Mesenchymal stem cell (in vitro differentiated cells and primary cell): ENCODE results near the gene PAPOLG.

Source experiments
- DNase-seq: peaks from one replicate; pipeline ENCODE4 v3.0.0-alpha.2; 2013
- H2AFZ ChIP-seq: one replicate; pipeline ENCODE4 v1.6.1; 2013; ENCODE audit warnings: low read depth, mild to moderate bottlenecking, control low read depth, inconsistent platforms, low read length, moderate library complexity
- H2AK5ac ChIP-seq: 2 replicates; pipeline ENCODE4 v1.6.1; 2013; ENCODE audit warnings: low read length, moderate library complexity, mild to moderate bottlenecking, inconsistent platforms; ENCODE audit not compliant: severe bottlenecking
- H2BK120ac ChIP-seq: one replicate; pipeline ENCODE4 v1.6.1; 2013; ENCODE audit warnings: low read depth, mild to moderate bottlenecking, inconsistent platforms, low read length, moderate library complexity
- H2BK12ac ChIP-seq, 2 experiments: one replicate each; pipeline ENCODE4 v1.6.1; 2013; ENCODE audit warnings: inconsistent platforms in 2 of 2, low read length in 2 of 2, mild to moderate bottlenecking in 2 of 2, moderate library complexity in 2 of 2, control low read depth in 1 of 2
- H2BK15ac ChIP-seq: one replicate; pipeline ENCODE4 v1.6.1; 2013; ENCODE audit warnings: mild to moderate bottlenecking, low read depth, inconsistent platforms; ENCODE audit not compliant: poor library complexity, severe bottlenecking
- H2BK5ac ChIP-seq: 2 replicates; pipeline ENCODE4 v1.6.1; 2013; ENCODE audit warnings: low read depth, mild to moderate bottlenecking, low read length, control low read depth, inconsistent platforms; ENCODE audit not compliant: poor library complexity, severe bottlenecking
- H3K14ac ChIP-seq, 2 experiments: one replicate each; pipeline ENCODE4 v1.6.1; 2013; ENCODE audit warnings: inconsistent platforms in 2 of 2, low read length in 2 of 2, control low read depth in 1 of 2, mild to moderate bottlenecking in 1 of 2, moderate library complexity in 1 of 2
- H3K18ac ChIP-seq, 2 experiments: one replicate each; pipeline ENCODE4 v1.6.1; 2013; ENCODE audit warnings: inconsistent platforms in 2 of 2, low read length in 2 of 2, control low read depth in 1 of 2, low read depth in 1 of 2, mild to moderate bottlenecking in 1 of 2
- H3K23ac ChIP-seq, 2 experiments: one replicate each; pipeline ENCODE4 v1.6.1; 2013; ENCODE audit warnings: inconsistent platforms in 2 of 2, low read length in 2 of 2, mild to moderate bottlenecking in 2 of 2, moderate library complexity in 2 of 2, control low read depth in 1 of 2
- H3K27ac ChIP-seq: 2 replicates; pipeline ENCODE4 v1.5.1; 2013; ENCODE audit warnings: mild to moderate bottlenecking, moderate library complexity, low read length, control low read depth, inconsistent platforms; ENCODE audit not compliant: poor library complexity, severe bottlenecking
- H3K27me3 ChIP-seq, 2 experiments: 2 replicates each; pipeline versions ENCODE4 v1.6.1 to v1.7.0; 2013; ENCODE audit warnings: low read length in 2 of 2, mild to moderate bottlenecking in 2 of 2, moderate library complexity in 2 of 2, control low read depth in 1 of 2, inconsistent platforms in 1 of 2; ENCODE audit not compliant: control insufficient read depth in 1 of 2, insufficient read depth in 1 of 2
- H3K36me3 ChIP-seq, 2 experiments: 2 replicates each; pipeline versions ENCODE4 v1.6.1 to v1.7.0; 2013; ENCODE audit warnings: low read length in 2 of 2, control low read depth in 1 of 2, inconsistent platforms in 1 of 2, low read depth in 1 of 2, mild to moderate bottlenecking in 1 of 2; ENCODE audit not compliant: insufficient read depth in 2 of 2, control insufficient read depth in 1 of 2
- H3K4ac ChIP-seq, 2 experiments: one replicate each; pipeline ENCODE4 v1.6.1; 2013; ENCODE audit warnings: inconsistent platforms in 2 of 2, low read length in 2 of 2, mild to moderate bottlenecking in 2 of 2, moderate library complexity in 2 of 2, control low read depth in 1 of 2, low read depth in 1 of 2
- H3K4me1 ChIP-seq: 2 replicates; pipeline ENCODE4 v1.6.1; 2013; ENCODE audit warnings: low read depth, low read length, control low read depth; ENCODE audit not compliant: control insufficient read depth, insufficient read depth
- H3K4me2 ChIP-seq: 2 replicates; pipeline ENCODE4 v1.6.1; 2013; ENCODE audit warnings: low read length, mild to moderate bottlenecking, inconsistent platforms; ENCODE audit not compliant: poor library complexity, severe bottlenecking
- H3K4me3 ChIP-seq, 2 experiments: 2 replicates each; pipeline versions ENCODE4 v1.5.1 to v1.7.0; 2013; ENCODE audit warnings: low read length in 2 of 2, mild to moderate bottlenecking in 2 of 2, control low read depth in 1 of 2, low read depth in 1 of 2; ENCODE audit not compliant: insufficient read depth in 1 of 2
- H3K79me1 ChIP-seq: replicated peaks from 2 replicates; pipeline ENCODE4 v1.6.1; 2013; ENCODE audit warnings: mild to moderate bottlenecking, control low read depth, low read length, inconsistent platforms; ENCODE audit not compliant: poor library complexity, severe bottlenecking
- H3K9ac ChIP-seq: 2 replicates; pipeline ENCODE4 v1.7.0; 2013; ENCODE audit warnings: mild to moderate bottlenecking, low read length, moderate library complexity
- H3K9me3 ChIP-seq: 2 replicates; pipeline ENCODE4 v1.7.0; 2013; ENCODE audit warnings: mild to moderate bottlenecking, low read length; ENCODE audit not compliant: control insufficient read depth
- H4K8ac ChIP-seq: one replicate; pipeline ENCODE4 v1.6.1; 2013; ENCODE audit warnings: inconsistent platforms, mild to moderate bottlenecking, low read length, moderate library complexity
- H4K91ac ChIP-seq: one replicate; pipeline ENCODE4 v1.6.1; 2013; ENCODE audit warnings: mild to moderate bottlenecking, low read length, inconsistent platforms
- WGBS: methylation state at CpG from one replicate; pipeline ENCODE4 v1.1.7; 2013; ENCODE audit warnings: mixed read lengths; 5-methylcytosine and 5-hydroxymethylcytosine counted together

Gene PAPOLG

GRCh38 chr2:60819155-60819862 is 63.2 kb downstream of the PAPOLG start:
- Histone ChIP-seq H3K27me3 (peaks cover 0 to 42% of the 10 kb centered on the region in 2 experiments), H2AK5ac (no peak overlapping the region), H3K14ac (no peak overlapping the region), H4K91ac (no peak overlapping the region), H2BK15ac (no peak overlapping the region), H3K4me3 (no peak overlapping the region), H3K27ac (no peak overlapping the region), H3K23ac (no peak overlapping the region), H3K9me3 (no peaks in the 10 kb centered on the region), H2BK120ac (no peak overlapping the region), H3K18ac (no peak overlapping the region), H3K4ac (no peak overlapping the region), H3K9ac (no peak overlapping the region), H2BK5ac (no peak overlapping the region), H2AFZ (no peak overlapping the region), H3K4me1 (no peaks in the 10 kb centered on the region), H3K79me1 (no peaks in the 10 kb centered on the region), H3K36me3 (no peaks in the 10 kb centered on the region), H4K8ac (no peak overlapping the region), H3K4me2 (no peak overlapping the region), H2BK12ac (no peak overlapping the region)
- no peak for DNase-seq
- 86% methylated on average over 15 of the region's 15 CpGs for WGBS

- H3K9ac ChIP-seq: no peak overlapping the region
- H2AFZ ChIP-seq: no peak overlapping the region
- H3K79me1 ChIP-seq: no peaks in the 10 kb centered on the region
- no peaks in the 10 kb centered on the region for H3K36me3 ChIP-seq
- H3K4me1 ChIP-seq: no peaks in the 10 kb centered on the region
- no peak overlapping the region for H2AK5ac ChIP-seq
- no peak overlapping the region for H3K23ac ChIP-seq
- H3K4me2 ChIP-seq: no peak overlapping the region
- no peaks in the 10 kb centered on the region for H3K9me3 ChIP-seq
- DNase-seq: no peak
- H3K18ac ChIP-seq: no peak overlapping the region
- no peak overlapping the region for H4K91ac ChIP-seq
- no peak overlapping the region for H3K4ac ChIP-seq
- no peak overlapping the region for H2BK15ac ChIP-seq
- H4K8ac ChIP-seq: no peak overlapping the region
- no peak overlapping the region for H2BK5ac ChIP-seq
- no peak overlapping the region for H2BK120ac ChIP-seq
- WGBS: 91% methylated on average over 12 of the region's 13 CpGs
- no peak overlapping the region for H3K4me3 ChIP-seq
- H3K27ac ChIP-seq: no peak overlapping the region
- H2BK12ac ChIP-seq: no peak overlapping the region
- no peak overlapping the region for H3K14ac ChIP-seq
- peaks cover 2 to 40% of the 10 kb centered on the region in 2 experiments for H3K27me3 ChIP-seq
Measured at GRCh38 chr2:60819936-60820335, 63.9 kb downstream of the PAPOLG start.

- H2BK15ac ChIP-seq: no peak overlapping the region
- H4K8ac ChIP-seq: no peak overlapping the region
- H3K4me1 ChIP-seq: no peaks in the 10 kb centered on the region
- no peaks in the 10 kb centered on the region for H3K79me1 ChIP-seq
- 67% methylated on average over 6 of the region's 12 CpGs for WGBS
- no peak overlapping the region for H3K4me2 ChIP-seq
- H3K14ac ChIP-seq: no peak overlapping the region
- H3K9me3 ChIP-seq: no peaks in the 10 kb centered on the region
- H2AK5ac ChIP-seq: no peak overlapping the region
- no peaks in the 10 kb centered on the region for H3K36me3 ChIP-seq
- no peak overlapping the region for H2AFZ ChIP-seq
- H3K18ac ChIP-seq: no peak overlapping the region
- no peak overlapping the region for H4K91ac ChIP-seq
- H3K23ac ChIP-seq: no peak overlapping the region
- DNase-seq: no peak
- H3K27me3 ChIP-seq: peaks cover 3 to 35% of the 10 kb centered on the region in 2 experiments
- H3K9ac ChIP-seq: no peak overlapping the region
- no peak overlapping the region for H3K4me3 ChIP-seq
- H3K4ac ChIP-seq: no peak overlapping the region
- H2BK12ac ChIP-seq: no peak overlapping the region
- no peak overlapping the region for H2BK5ac ChIP-seq
- no peak overlapping the region for H3K27ac ChIP-seq
- no peak overlapping the region for H2BK120ac ChIP-seq
Measured at GRCh38 chr2:60820416-60821132, 64.5 kb downstream of the PAPOLG start.

- Histone ChIP-seq H2BK120ac (no peak overlapping the region), H3K23ac (no peak overlapping the region), H3K79me1 (no peaks in the 10 kb centered on the region), H3K4me2 (no peak overlapping the region), H2BK12ac (no peak overlapping the region), H3K36me3 (no peaks in the 10 kb centered on the region), H3K4me1 (no peaks in the 10 kb centered on the region), H2AK5ac (no peak overlapping the region), H4K8ac (no peak overlapping the region), H2BK5ac (no peak overlapping the region), H2BK15ac (no peak overlapping the region), H3K9ac (no peak overlapping the region), H3K14ac (no peak overlapping the region), H4K91ac (no peak overlapping the region), H3K9me3 (no peaks in the 10 kb centered on the region), H3K18ac (no peak overlapping the region), H2AFZ (no peak overlapping the region), H3K27me3 (peaks cover 3 to 30% of the 10 kb centered on the region in 2 experiments), H3K4me3 (no peak overlapping the region), H3K4ac (no peak overlapping the region), H3K27ac (no peak overlapping the region)
- WGBS: 83% methylated on average over 3 of the region's 3 CpGs
- DNase-seq: no peak
Measured at GRCh38 chr2:60821133-60821469, 65.0 kb downstream of the PAPOLG start.
